Measurements from ENCODE around the gene COMT. TPM values are rescaled to one million over a fixed set of nuclear protein-coding genes. Genes with fewer than 3 reads are reported as not detected.

Gene COMT
- total and polyA plus RNA-seq, 2 of the 4 experiments (the other 2 are of a cell fraction) = 202 to 347 TPM

DNA sequence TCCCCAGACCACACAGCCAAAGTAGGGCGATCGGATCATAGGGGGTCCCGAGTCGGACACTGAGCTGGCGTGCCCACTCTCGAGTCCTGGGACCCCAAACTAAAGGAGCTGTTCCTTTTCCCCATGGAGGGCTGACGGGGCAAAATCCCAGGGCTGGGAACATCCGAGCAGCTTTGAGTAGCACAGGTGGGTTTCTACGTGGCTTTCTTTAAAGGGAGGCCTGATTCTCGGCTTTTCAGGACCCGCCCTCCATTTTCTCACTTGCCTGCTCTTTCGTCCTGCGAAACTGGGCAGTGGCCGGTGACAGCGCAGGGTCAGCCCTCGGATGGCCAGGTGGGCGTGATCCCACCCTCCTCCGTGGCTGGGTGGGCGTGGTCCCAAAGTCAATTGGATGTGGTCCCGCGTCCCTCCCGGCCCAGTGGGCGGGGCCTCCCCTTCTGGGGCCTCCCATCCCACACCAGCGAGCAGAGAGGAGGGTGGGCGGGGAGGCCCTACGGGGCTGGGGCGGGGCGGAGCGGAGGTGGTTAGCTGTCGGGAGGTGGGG is 17.5 kb downstream of the COMT start:
- in situ Hi-C loops (cut with MboI; ENCODE audit: low sequenced_read_pairs) (no loop called here), intact Hi-C loops (cut with micrococcal nuclease) (no loop called here), dilution Hi-C loops (cut with HindIII; ENCODE audit: low sequenced_read_pairs, unreplicated experiment) (no loop called here)
- BruUV-seq (replicated peaks) = no TSS peak
- H3K9me3 ChIP-seq (ENCODE audit: control insufficient read depth, insufficient read depth, low read length) = no peaks in the 10 kb centered on the region
- no peak overlapping the region for H2BK15ac ChIP-seq (ENCODE audit: low read depth, low read length)
- H3K4me1 ChIP-seq (ENCODE audit: control insufficient read depth, insufficient read depth, low read length) = peaks cover 25% of the 10 kb centered on the region
- no peak overlapping the region for H2BK20ac ChIP-seq (ENCODE audit: low read depth, low read length)
- H3K4me3 ChIP-seq (ENCODE audit: insufficient read depth, low read depth, low read length) = no peak overlapping the region
- H4K8ac ChIP-seq (ENCODE audit: low read depth in 2 of 2, low read length in 2 of 2) = no peak overlapping the region; a peak in 1 of 4 replicates
- H4K20me1 ChIP-seq (ENCODE audit: insufficient read depth, low read length) = peaks cover 58% of the 10 kb centered on the region
- peaks cover 23% of the 10 kb centered on the region for H3K36me3 ChIP-seq (ENCODE audit: control insufficient read depth, insufficient read depth, low read length)
- WGBS, 2 experiments (ENCODE audit: extremely low coverage in 2 of 2, insufficient read length in 1 of 2) = 32% methylated on average over 10 of the region's 30 CpGs; no CpG with 5 or more reads in 1 of the 2 experiments
- no peak overlapping the region for H2BK5ac ChIP-seq (ENCODE audit: low read depth, low read length, poor library complexity, severe bottlenecking)
- no peaks in the 10 kb centered on the region for H3K27me3 ChIP-seq (ENCODE audit: control insufficient read depth, insufficient read depth, low read length)
- no peak overlapping the region for H4K91ac ChIP-seq (ENCODE audit: insufficient read depth, low read depth, low read length)
- H3K9me1 ChIP-seq (ENCODE audit: insufficient read depth, low read length) = peaks cover 31% of the 10 kb centered on the region
- peak overlapping the region; percentile 34 for H3K4ac ChIP-seq (ENCODE audit: low read depth, low read length)
- TF ChIP-seq NFE2L2 (IDR thresholded peaks at IDR 0.05; ENCODE audit: low read depth, low read length) = no peak
- DNase-seq = peak; percentile 39
- ATAC-seq (ENCODE audit: low read depth) = peak; percentile 61
- no peak overlapping the region for H3K9ac ChIP-seq (ENCODE audit: low read depth, low read length)
- peaks cover 36 to 81% of the 10 kb centered on the region in 2 experiments for H3K79me1 ChIP-seq (ENCODE audit: low read depth in 1 of 2, low read length in 2 of 2)
- peak overlapping the region; percentile 70 for H2AK9ac ChIP-seq (replicated peaks; ENCODE audit: low read depth, low read length, poor library complexity)
- H2BK120ac ChIP-seq (ENCODE audit: low read depth, low read length) = no peak overlapping the region
- no peak overlapping the region for H3K56ac ChIP-seq (ENCODE audit: extremely low read depth, insufficient read depth, low read length)
- H3K14ac ChIP-seq (replicated peaks; ENCODE audit: low read depth, low read length) = peak overlapping the region; percentile 57; the same call in 1 of the 2 replicates
- POLR2A ChIA-PET (ENCODE audit: unreplicated experiment) = interaction anchor here (0.5 kb wide), 1 partner anchor 1739 kb away, joined by 3 read pairs; no protein-coding TSS in a partner anchor
- H3K27ac ChIP-seq (ENCODE audit: insufficient read depth, low read length) = no peak overlapping the region
- H2AK5ac ChIP-seq (ENCODE audit: low read depth, low read length) = peak overlapping the region; percentile 54; the same call in 1 of the 2 replicates
- H3K23ac ChIP-seq (ENCODE audit: low read depth, low read length) = no peak overlapping the region
- peak overlapping the region; percentile 65 for H3K4me2 ChIP-seq (ENCODE audit: low read depth, low read length)
- CTCF ChIA-PET = interaction anchor here (1.0 kb wide), 1 partner anchor 229 kb away, joined by 4 read pairs; no protein-coding TSS in a partner anchor
- no peak overlapping the region for H3K18ac ChIP-seq (ENCODE audit: low read depth, low read length)
- peak overlapping the region; percentile 80 for H2AFZ ChIP-seq (replicated peaks; ENCODE audit: low read length, poor library complexity)
- peak overlapping the region; percentile 16; the same call in 1 of the 2 replicates for H4K5ac ChIP-seq (ENCODE audit: low read depth, low read length)
